ENCODE data around the gene MRPL24. TPM values are rescaled to one million over a fixed set of nuclear protein-coding genes. Genes with fewer than 3 reads are reported as not detected.

Gene MRPL24
- total and polyA plus RNA-seq, 2 of the 13 experiments (the other 11 are each of a cell fraction or from before 2014, with no cell fraction given): 38.1 to 42.9 TPM

GRCh38 chr1:156746728-156747631 is 6.1 kb upstream of the MRPL24 start (continued):
- TF ChIP-seq DDIT3 (CRISPR knock-in tag; IDR thresholded peaks at IDR 0.05) (no peak), CEBPG (CRISPR knock-in tag; IDR thresholded peaks at IDR 0.05) (0 out of 2 replicates have a peak, but pooled peaks have one; percentile 3), ZNF441 (CRISPR knock-in tag; IDR thresholded peaks at IDR 0.05; ENCODE audit: borderline replicate concordance) (no peak), PHB2 (IDR thresholded peaks at IDR 0.05; ENCODE audit: partially characterized antibody) (no peak), IRF2 (CRISPR knock-in tag; IDR thresholded peaks at IDR 0.05) (0 out of 2 replicates have a peak, but pooled peaks have one; percentile 35), HDAC6 (IDR thresholded peaks at IDR 0.05; ENCODE audit: low read depth, low read length) (no peak), NPAS2 (CRISPR knock-in tag; IDR thresholded peaks at IDR 0.05; ENCODE audit: borderline replicate concordance) (no peak), ZC3H13 (CRISPR knock-in tag; IDR thresholded peaks at IDR 0.05) (no peak), GABPA (IDR thresholded peaks at IDR 0.05; ENCODE audit: low read depth, low read length) (peak; percentile 57), GABPA (CRISPR knock-in tag; IDR thresholded peaks at IDR 0.05; ENCODE audit: low read depth) (peak; percentile 82), DMAP1 (CRISPR knock-in tag; IDR thresholded peaks at IDR 0.05) (peak; percentile 88; the same call in 1 of the 2 replicates), ZNF710 (CRISPR knock-in tag; IDR thresholded peaks at IDR 0.05; ENCODE audit: borderline replicate concordance) (no peak), SNAI1 (CRISPR knock-in tag; IDR thresholded peaks at IDR 0.05; ENCODE audit: borderline replicate concordance) (no peak), ZNF564 (CRISPR knock-in tag; IDR thresholded peaks at IDR 0.05) (no peak), ZMYM2 (CRISPR knock-in tag; IDR thresholded peaks at IDR 0.05) (no peak), EHMT2 (IDR thresholded peaks at IDR 0.05; ENCODE audit: borderline replicate concordance, low read depth, low read length) (no peak)
- TF ChIP-seq, protein P1, sequence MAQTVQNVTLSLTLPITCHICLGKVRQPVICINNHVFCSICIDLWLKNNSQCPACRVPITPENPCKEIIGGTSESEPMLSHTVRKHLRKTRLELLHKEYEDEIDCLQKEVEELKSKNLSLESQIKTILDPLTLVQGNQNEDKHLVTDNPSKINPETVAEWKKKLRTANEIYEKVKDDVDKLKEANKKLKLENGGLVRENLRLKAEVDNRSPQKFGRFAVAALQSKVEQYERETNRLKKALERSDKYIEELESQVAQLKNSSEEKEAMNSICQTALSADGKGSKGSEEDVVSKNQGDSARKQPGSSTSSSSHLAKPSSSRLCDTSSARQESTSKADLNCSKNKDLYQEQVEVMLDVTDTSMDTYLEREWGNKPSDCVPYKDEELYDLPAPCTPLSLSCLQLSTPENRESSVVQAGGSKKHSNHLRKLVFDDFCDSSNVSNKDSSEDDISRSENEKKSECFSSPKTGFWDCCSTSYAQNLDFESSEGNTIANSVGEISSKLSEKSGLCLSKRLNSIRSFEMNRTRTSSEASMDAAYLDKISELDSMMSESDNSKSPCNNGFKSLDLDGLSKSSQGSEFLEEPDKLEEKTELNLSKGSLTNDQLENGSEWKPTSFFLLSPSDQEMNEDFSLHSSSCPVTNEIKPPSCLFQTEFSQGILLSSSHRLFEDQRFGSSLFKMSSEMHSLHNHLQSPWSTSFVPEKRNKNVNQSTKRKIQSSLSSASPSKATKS (CRISPR knock-in tag; IDR thresholded peaks at IDR 0.05): no peak
- TF ChIP-seq, protein P2, sequence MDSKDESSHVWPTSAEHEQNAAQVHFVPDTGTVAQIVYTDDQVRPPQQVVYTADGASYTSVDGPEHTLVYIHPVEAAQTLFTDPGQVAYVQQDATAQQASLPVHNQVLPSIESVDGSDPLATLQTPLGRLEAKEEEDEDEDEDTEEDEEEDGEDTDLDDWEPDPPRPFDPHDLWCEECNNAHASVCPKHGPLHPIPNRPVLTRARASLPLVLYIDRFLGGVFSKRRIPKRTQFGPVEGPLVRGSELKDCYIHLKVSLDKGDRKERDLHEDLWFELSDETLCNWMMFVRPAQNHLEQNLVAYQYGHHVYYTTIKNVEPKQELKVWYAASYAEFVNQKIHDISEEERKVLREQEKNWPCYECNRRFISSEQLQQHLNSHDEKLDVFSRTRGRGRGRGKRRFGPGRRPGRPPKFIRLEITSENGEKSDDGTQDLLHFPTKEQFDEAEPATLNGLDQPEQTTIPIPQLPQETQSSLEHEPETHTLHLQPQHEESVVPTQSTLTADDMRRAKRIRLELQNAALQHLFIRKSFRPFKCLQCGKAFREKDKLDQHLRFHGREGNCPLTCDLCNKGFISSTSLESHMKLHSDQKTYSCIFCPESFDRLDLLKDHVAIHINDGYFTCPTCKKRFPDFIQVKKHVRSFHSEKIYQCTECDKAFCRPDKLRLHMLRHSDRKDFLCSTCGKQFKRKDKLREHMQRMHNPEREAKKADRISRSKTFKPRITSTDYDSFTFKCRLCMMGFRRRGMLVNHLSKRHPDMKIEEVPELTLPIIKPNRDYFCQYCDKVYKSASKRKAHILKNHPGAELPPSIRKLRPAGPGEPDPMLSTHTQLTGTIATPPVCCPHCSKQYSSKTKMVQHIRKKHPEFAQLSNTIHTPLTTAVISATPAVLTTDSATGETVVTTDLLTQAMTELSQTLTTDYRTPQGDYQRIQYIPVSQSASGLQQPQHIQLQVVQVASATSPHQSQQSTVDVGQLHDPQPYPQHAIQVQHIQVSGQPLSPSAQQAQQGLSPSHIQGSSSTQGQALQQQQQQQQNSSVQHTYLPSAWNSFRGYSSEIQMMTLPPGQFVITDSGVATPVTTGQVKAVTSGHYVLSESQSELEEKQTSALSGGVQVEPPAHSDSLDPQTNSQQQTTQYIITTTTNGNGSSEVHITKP (CRISPR knock-in tag; IDR thresholded peaks at IDR 0.05; ENCODE audit: low read depth): no peak
- TF ChIP-seq, protein P3, sequence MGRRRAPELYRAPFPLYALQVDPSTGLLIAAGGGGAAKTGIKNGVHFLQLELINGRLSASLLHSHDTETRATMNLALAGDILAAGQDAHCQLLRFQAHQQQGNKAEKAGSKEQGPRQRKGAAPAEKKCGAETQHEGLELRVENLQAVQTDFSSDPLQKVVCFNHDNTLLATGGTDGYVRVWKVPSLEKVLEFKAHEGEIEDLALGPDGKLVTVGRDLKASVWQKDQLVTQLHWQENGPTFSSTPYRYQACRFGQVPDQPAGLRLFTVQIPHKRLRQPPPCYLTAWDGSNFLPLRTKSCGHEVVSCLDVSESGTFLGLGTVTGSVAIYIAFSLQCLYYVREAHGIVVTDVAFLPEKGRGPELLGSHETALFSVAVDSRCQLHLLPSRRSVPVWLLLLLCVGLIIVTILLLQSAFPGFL (CRISPR knock-in tag; IDR thresholded peaks at IDR 0.05): no peak

Data from HepG2 (cell line).